GM12801 (cell line): Measurements from ENCODE around the gene SEMA3B.

Experiments used
- TF ChIP-seq, protein P1 (sequence below): IDR thresholded peaks from one replicate; pipeline ENCODE4 v1.5.1; 2011; ENCODE audit warnings: control low read depth; ENCODE audit not compliant: insufficient read length; ENCODE audit errors: extremely low read depth

The SEMA3B gene

DNA sequence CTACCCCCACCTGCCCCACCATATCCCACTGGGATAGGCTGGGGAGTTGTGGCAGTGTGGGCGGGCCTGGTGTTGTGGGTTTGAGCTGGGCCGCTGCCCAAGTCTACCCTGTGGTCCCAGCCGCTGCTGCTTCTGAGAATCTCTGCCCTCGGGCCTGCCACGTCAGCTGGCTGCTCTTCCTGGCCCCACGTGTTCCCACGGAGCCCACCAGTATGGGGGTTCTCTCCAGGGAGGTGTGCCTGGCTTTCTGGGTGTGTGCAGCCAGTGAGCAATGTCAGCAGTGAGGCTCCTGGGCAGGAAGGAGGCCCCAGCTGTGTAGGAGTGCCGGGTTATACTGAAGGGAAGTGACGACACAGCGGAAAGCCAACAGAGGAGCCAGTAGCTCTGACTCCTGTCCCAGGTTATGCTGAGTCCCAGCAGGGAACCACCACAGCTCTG is 22.4 kb upstream of the SEMA3B start:
- TF ChIP-seq, protein P1, sequence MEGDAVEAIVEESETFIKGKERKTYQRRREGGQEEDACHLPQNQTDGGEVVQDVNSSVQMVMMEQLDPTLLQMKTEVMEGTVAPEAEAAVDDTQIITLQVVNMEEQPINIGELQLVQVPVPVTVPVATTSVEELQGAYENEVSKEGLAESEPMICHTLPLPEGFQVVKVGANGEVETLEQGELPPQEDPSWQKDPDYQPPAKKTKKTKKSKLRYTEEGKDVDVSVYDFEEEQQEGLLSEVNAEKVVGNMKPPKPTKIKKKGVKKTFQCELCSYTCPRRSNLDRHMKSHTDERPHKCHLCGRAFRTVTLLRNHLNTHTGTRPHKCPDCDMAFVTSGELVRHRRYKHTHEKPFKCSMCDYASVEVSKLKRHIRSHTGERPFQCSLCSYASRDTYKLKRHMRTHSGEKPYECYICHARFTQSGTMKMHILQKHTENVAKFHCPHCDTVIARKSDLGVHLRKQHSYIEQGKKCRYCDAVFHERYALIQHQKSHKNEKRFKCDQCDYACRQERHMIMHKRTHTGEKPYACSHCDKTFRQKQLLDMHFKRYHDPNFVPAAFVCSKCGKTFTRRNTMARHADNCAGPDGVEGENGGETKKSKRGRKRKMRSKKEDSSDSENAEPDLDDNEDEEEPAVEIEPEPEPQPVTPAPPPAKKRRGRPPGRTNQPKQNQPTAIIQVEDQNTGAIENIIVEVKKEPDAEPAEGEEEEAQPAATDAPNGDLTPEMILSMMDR: no peak

DNA sequence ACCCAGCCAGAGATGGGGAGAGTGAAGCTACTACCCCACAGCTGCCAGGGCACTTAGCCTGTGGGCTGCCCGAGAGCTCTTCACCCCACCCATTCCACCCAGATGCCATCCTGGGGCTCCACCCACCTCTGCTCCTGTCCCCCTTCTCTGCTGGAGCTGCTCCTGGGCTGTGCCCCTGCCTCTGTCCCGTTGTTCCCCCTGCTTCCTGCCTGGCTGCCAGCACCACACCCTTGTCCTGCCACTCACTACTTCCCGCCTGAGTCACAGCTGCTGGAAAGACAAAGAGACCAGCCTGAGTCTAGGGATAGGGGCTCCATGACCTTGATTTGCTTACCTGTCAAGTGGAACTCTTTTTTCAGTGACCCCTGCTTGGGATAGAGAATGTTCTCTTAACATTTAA is 20.6 kb upstream of the SEMA3B start:
- TF ChIP-seq, protein P1: no peak

DNA sequence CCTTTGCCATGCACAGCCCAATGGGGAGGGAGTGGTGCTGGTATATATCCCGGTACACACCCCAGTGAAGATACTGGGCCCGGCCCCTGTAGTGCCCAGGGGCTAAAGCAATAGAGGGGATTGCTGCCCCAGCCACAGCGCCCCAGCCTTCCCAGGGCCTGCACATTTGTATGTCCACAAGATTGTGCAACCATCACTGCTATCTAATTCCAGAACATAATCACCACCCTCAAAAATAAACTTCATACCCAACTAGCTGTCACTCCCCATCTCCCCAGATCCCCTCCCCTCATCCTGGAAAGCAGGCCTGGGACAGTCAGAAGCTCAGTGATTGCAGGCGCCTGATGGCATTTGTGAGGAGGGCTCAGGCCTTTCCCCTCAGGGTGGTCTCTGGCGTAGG is 19.5 kb upstream of the SEMA3B start:
- TF ChIP-seq, protein P1: no peak

DNA sequence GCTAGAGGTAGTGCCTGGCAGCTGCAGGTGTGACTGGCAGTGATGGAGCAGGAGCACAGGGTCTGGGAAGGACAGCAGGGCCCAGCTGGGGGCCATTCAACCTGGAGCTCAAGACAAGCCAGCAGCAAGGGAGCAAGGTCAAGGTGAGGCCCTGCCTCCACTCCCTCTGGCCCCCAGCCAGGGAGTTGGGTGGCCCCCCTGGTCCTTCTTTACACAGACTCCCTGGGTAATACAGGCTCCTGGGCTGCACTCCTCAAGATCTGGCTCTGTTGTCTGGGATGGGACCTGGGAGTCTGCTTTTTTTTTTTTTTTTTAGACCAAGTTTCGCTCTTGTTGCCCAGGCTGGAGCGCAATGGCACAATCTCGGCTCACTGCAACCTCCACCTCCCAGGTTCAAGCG is 18.4 kb upstream of the SEMA3B start:
- TF ChIP-seq, protein P1: no peak

DNA sequence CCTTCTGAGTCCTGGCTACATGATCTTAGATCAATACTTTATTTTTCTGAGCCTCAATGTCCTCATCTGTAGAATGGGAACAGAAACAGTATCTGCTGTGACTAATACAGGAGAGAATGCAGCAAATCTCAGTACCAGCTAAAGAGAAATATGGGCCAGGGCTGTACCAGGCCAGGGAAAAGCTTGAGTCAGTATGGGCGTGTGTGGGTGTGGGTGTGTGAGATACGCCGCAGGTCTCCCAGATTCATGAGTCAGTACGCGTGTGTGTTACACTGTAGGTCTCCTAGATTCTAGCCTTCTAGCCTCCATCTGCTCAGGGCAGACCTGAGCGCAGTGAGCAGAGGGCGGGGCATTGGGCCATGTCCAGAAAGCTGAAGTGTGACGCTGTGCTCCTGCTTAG is 17.7 kb upstream of the SEMA3B start:
- TF ChIP-seq, protein P1: no peak

DNA sequence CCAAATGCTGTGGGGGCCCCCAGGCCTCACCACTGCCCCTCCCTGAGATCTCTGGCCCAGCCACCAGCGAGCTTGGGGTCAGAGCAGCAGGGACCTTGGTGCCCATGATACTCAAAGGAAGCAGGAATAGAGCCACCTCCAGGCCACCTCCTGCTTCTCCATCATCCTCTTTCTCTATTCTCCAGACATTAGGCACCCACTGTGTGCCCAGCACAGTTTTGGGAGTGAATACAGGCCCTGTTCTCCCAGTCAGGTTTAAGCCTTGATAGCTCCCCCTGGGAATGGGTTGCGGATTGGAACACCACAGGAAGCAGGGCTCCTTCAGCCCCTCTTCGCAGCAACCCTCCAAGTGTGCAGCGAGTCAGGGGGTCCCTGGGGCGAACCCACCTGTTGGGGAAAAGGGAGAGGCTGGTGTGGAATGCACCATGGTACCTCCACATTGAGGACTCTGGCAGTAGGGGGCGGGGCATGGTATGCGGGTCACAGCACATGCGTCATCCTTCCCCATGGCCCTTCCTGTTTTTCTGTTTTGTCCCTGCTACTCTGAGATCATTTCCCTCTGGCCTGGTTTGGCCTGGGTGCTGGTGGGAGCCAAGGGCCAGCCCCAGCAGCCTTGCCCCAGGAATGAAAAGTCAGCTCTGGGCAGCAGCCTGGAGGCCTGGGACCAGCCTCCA is 14.2 kb upstream of the SEMA3B start:
- TF ChIP-seq, protein P1: no peak

DNA sequence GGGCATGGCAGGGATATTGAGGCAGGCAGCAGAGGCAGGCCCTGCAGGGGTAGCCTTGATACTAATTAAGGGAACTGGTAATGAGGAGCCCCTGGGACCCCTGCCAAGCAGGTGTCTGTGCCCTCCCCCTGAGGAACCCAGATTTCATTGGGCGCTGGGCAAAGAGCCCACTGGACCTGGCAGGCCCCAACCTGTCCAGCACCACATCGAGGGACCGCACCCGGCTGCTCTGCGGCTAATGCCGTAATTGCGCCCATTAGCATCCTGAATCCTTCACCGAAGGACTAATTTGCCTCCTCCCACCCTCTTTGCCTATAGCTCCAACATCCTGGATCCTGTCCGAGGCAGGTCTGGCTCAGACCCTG is 13.7 kb upstream of the SEMA3B start:
- TF ChIP-seq, protein P1: no peak
